HG02840 (cell line): Measurements from ENCODE around the gene APIP.

Source experiments
- ATAC-seq: cut with Tn5 transposase; IDR thresholded peaks from one replicate; pipeline ENCODE4 v1.9.1; 2021; ENCODE audit warnings: mild to moderate bottlenecking, moderate library complexity, moderate number of reproducible peaks; ENCODE audit not compliant: unreplicated experiment, low FRiP score

APIP gene

DNA sequence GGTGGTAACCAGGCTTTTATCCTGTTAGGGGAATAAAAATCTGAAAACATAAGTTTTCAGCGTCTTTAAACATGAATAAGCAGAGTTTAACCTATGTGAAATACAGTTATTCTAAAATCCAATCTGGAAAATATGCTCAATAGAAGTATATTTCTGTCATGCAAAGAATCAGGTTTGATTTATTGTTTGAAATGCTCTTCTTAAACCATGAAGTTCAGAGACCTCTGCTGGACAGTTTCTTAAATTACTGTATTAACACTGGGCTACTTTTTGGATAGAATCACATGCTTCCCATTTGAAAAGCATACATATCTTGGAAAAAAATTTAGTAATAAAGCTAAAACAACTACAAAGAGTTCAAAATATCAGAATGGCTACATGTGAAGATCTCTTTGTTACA is 25.4 kb downstream of the APIP start:
- no peak for ATAC-seq

DNA sequence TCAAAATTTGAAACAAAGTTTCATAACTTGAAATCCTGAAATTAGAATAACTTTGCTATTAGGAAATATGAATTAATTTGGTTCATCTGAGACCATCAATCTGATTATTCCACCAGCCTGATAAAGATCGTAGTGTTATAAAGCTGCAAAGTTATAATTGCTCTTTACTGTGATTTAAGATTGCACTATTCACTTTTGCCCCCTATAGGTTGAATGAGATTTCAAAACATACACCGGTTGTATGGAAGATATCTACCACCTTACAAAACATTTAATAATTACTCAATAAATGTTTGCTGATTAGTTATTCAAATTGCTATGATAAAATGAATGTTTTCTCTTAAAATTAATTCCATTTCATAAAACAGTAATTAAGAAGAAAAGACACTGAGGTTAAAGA is 26.1 kb downstream of the APIP start:
- ATAC-seq: no peak

- no peak for ATAC-seq
These were observed 28.9 kb downstream of the APIP start for GRCh38 chr11:34887260-34887659.

- ATAC-seq: no peak
These were observed 29.6 kb downstream of the APIP start for GRCh38 chr11:34886609-34887008.

GRCh38 chr11:34881900-34882299 is 34.3 kb downstream of the APIP start:
- ATAC-seq: no peak

- ATAC-seq: no peak
These were observed 38.7 kb downstream of the APIP start for GRCh38 chr11:34877375-34877975.

GRCh38 chr11:34874202-34874601 is 42.0 kb downstream of the APIP start:
- no peak for ATAC-seq

GRCh38 chr11:34870548-34871196 is 45.5 kb downstream of the APIP start:
- ATAC-seq: no peak

DNA sequence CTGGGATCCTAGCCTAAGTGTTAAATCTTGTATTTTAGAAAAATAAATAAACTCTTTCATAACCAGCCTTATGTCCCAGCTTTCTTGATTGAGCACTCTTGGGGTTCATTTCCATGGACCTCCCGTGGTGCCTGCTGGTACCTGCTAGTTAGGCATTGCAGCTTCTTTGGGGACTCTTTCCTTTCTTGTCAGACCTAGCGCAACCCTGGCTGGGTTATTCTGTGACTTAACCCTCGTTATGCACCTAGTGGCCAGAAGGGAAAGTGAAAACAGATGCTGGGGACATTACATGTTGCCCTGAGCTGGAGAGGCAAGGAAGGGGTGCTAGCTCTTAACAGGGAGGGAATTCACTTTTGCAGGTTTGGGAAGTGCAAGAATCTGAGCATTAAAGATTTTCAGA is 46.8 kb downstream of the APIP start:
- ATAC-seq: no peak

DNA sequence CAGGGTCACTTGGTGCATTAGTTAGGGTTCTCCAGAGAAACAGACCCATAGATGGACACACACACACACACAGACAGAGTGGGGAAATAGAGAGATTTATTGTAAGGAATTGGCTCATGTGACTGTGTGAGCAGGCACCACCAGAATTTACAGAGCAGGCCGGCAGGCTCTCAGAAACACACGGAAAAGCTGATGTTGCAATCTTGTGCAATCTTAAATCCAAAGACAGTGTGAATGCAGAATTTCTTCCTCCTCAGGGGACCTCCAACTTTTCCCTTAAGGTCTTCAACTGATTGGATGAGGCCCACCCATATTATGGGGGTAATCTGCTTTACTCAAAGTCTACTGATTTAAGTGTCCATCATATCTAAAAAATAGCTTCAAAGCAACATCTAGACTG is 49.8 kb downstream of the APIP start:
- ATAC-seq: no peak

GRCh38 chr11:34865261-34865660 is 50.9 kb downstream of the APIP start:
- no peak for ATAC-seq

DNA sequence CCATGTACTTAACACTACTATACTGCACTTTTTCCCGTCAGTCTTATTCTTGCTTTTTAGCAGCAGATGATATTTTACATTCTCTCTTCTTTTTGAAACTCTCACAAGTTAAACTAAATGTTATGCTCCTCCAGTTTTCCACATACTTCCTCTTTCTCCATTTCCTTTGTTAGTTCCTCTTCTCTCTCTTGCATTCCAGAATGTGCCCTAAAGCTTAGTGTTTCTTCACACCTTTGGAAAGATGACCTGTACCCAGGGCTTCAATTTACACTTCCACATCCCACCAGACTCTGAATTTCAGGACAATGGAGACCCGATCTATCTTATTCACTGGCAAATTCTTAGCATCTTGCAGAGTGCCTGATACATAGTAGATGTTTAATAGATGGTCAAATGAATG is 51.8 kb downstream of the APIP start:
- ATAC-seq: no peak

- no peak for ATAC-seq
These were observed 53.1 kb downstream of the APIP start for GRCh38 chr11:34863048-34863447.

- no peak for ATAC-seq
These were observed 55.7 kb downstream of the APIP start for GRCh38 chr11:34860518-34860917.

DNA sequence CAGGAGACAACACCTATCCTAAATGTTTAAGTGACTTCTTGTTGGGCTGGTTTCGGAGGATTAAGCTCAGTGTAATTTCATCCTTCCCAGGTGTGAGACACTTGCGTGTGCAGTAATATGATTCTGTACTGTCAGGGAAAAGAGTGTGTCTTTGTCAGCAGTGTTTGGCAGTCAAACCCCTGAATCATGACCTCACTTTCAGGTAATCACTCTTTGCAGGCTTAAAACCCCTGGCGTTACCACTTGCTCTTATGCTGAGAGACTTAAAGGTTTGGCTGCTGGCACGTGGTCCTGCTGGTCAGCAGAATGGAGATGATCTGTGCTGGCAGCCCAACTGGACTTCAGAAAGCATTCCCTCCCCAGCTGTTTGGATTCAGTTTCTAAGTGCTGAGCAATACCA is 56.1 kb downstream of the APIP start:
- no peak for ATAC-seq

DNA sequence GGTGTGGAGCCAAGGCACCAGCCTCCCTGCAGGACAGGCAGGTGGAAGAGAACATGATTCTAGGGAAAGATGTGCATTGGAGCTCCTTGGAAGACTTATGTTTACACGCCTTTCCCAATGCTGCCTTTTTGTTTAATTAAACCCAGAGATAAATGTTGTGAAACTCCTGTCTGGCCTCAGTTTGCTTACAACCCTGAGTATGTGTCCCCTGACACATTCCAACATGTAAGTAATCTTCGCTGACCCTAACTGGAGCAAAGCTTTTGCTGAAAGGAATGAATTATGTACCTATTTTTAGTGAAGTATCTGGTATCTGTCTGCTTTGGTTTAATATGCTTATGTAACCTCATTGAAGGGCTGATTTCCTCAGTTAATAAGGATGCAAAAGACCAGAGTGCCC is 56.7 kb downstream of the APIP start:
- no peak for ATAC-seq

GRCh38 chr11:34857463-34857862 is 58.7 kb downstream of the APIP start:
- ATAC-seq: no peak

GRCh38 chr11:34856251-34856650 is 59.9 kb downstream of the APIP start:
- no peak for ATAC-seq

- ATAC-seq: no peak
These were observed 60.5 kb downstream of the APIP start for GRCh38 chr11:34855754-34856095.

GRCh38 chr11:34855021-34855753 is 61.0 kb downstream of the APIP start:
- ATAC-seq: no peak

DNA sequence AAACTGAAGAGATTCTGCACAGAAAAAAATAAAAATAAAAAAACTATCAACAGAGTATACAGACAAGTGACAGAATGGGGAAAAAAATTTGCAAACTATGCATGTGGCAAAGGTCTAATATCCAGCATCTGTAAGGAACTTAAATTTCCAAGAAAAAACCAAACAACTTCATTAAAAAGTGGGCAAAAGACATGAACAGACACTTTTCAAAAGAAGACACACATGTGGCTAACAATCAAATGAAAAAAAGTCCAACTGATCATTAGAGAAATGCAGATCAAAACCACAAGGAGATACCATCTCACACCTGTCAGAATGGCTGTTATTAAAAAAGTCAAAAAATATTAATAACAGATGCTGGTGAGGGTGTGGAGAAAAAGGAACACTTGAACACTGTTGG is 64.3 kb downstream of the APIP start:
- no peak for ATAC-seq

GRCh38 chr11:34850334-34850733 is 65.8 kb downstream of the APIP start:
- no peak for ATAC-seq
